Measurements from ENCODE around the gene BCAT1.
"Not testable (repeated sequence)": the region's sequence is repeated elsewhere in the genome, so short reads cannot be mapped to it uniquely, and the experiment has no call there.

BCAT1 gene

GRCh38 chr12:24928533-24929306 lies 20.2 kb downstream of the BCAT1 start:
- not testable (repeated sequence) for DNase-seq (ENCODE audit: low read depth)

- no peak for DNase-seq (ENCODE audit: low read depth)
Measured at GRCh38 chr12:24928131-24928530, 20.8 kb downstream of the BCAT1 start.

GRCh38 chr12:24926080-24926479 lies 22.8 kb downstream of the BCAT1 start:
- not testable (repeated sequence) for DNase-seq (ENCODE audit: low read depth)

GRCh38 chr12:24922090-24922489 lies 26.8 kb downstream of the BCAT1 start:
- peak; percentile 40 for DNase-seq (ENCODE audit: low read depth)

GRCh38 chr12:24921251-24922038 lies 27.5 kb downstream of the BCAT1 start:
- DNase-seq (ENCODE audit: low read depth), result peak; percentile 69

- no peak for DNase-seq (ENCODE audit: low read depth)
Measured at GRCh38 chr12:24920141-24920540, 28.8 kb downstream of the BCAT1 start.

- DNase-seq (ENCODE audit: low read depth), result no peak
Measured at GRCh38 chr12:24919346-24920001, 29.4 kb downstream of the BCAT1 start.

GRCh38 chr12:24918596-24918995 lies 30.3 kb downstream of the BCAT1 start:
- no peak for DNase-seq (ENCODE audit: low read depth)

GRCh38 chr12:24915501-24915900 lies 33.4 kb downstream of the BCAT1 start:
- DNase-seq (ENCODE audit: low read depth), result no peak

GRCh38 chr12:24913953-24914352 lies 34.9 kb downstream of the BCAT1 start:
- no peak for DNase-seq (ENCODE audit: low read depth)

GRCh38 chr12:24913130-24913529 lies 35.8 kb downstream of the BCAT1 start:
- DNase-seq (ENCODE audit: low read depth), result no peak

GRCh38 chr12:24911271-24911791 lies 37.6 kb downstream of the BCAT1 start:
- DNase-seq (ENCODE audit: low read depth), result peak; percentile 95

GRCh38 chr12:24910192-24910591 lies 38.7 kb downstream of the BCAT1 start:
- DNase-seq (ENCODE audit: low read depth), result not testable (repeated sequence)

- DNase-seq (ENCODE audit: low read depth), result peak; percentile 94
Measured at GRCh38 chr12:24909667-24910066, 39.2 kb downstream of the BCAT1 start.

- DNase-seq (ENCODE audit: low read depth), result no peak
Measured at GRCh38 chr12:24907464-24907863, 41.4 kb downstream of the BCAT1 start.

GRCh38 chr12:24906141-24906540 lies 42.8 kb downstream of the BCAT1 start:
- DNase-seq (ENCODE audit: low read depth), result no peak

GRCh38 chr12:24905431-24905830 lies 43.5 kb downstream of the BCAT1 start:
- DNase-seq (ENCODE audit: low read depth), result peak; percentile 29

- DNase-seq (ENCODE audit: low read depth), result no peak
Measured at GRCh38 chr12:24904871-24905270, 44.0 kb downstream of the BCAT1 start.

- peak; percentile 29 for DNase-seq (ENCODE audit: low read depth)
Measured at GRCh38 chr12:24903329-24904088, 45.4 kb downstream of the BCAT1 start.

GRCh38 chr12:24902511-24903328 lies 46.2 kb downstream of the BCAT1 start:
- peak; percentile 55 for DNase-seq (ENCODE audit: low read depth)

All from iris pigment epithelial cell (primary cell).